ENCODE measurements around the gene SELENOK. TPM values are rescaled to one million over a fixed set of nuclear protein-coding genes. Genes with fewer than 3 reads are reported as not detected.
"Not testable (repeated sequence)": the region's sequence is repeated elsewhere in the genome, so short reads cannot be mapped to it uniquely, and the experiment has no call there.

SELENOK gene
- 43.3 TPM for total RNA-seq (ENCODE audit: insufficient read depth, low replicate concordance)

DNA sequence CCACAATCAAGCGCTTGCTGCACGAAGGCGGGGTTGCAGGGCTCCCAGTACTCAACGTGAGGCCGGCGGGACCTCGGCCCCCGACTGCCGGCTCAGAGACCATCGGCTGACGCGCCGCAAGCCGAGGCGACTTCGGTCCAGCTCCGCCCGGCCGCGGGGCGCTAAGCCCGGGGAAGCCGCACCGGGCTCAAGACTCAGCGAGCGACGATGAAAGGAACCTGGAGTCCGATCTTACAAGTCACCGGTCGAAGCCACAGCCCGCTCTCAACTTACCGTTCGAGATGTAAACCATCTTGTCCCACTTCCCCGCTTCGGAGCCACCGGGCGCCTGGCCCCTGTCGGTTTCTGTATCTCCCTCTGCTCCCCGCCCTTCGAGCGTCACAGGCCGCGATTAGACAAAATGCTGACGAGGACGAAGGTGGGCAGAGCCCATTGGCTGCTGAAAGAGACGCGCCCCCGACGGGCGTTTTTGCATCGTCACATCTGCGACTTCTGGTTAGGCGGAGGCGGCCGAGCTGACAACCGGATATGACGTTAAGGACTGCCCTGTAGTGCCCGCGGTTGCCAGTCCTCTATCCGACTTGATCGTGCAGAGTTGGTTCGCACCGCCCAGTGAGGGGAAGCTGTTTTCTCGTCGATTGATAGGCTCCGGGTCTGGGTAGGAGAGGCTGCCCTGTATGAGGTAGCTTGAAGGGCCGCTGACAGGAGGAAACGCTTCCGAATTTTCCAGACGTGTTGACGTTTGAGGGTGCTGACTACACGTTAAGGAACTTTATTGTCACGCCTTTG lies at the start of gene SELENOK:
TSS of gene SELENOK (minus strand) at position 363 of the 789 bp plus-strand sequence.
- DNase-seq (ENCODE audit: low spot score): peak; percentile 100

DNA sequence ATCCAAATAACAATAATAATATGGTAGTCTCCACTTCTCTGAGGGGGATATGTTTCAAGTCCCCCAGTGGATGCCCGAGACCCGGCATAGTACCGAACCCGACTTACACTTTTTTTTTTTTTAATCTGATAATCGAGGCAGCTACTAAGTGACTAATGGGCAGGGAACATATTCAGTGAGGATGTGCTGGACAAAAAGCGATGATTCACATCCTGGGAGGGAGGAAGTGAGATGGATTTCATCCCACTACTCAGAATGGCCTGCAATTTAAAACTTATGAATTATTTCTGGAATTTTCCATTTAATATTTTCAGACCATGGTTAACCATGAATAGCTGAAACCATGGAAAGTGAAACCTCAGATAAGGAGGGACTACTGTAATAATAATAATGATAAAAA lies 49.5 kb upstream of the SELENOK start:
- DNase-seq (ENCODE audit: low spot score): no peak

DNA sequence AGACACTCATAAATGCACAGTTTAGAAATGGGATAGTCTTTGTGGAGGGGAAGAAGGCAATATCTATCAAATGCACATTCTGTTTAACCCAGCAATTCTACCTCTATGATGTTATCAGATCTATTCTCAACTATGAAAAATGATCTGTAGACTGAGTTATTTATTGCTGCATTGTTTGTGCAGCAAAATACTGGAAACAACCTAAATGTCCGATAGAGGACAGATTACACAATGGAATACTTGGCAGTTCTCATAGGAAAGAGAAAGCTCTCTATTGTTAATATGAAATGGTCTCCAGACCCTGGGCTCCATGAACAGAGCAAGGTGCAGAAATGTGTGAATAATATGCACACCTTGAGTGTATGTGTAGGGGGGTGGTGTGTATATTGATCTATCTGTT lies 49.0 kb upstream of the SELENOK start:
- DNase-seq (ENCODE audit: low spot score): no peak

DNA sequence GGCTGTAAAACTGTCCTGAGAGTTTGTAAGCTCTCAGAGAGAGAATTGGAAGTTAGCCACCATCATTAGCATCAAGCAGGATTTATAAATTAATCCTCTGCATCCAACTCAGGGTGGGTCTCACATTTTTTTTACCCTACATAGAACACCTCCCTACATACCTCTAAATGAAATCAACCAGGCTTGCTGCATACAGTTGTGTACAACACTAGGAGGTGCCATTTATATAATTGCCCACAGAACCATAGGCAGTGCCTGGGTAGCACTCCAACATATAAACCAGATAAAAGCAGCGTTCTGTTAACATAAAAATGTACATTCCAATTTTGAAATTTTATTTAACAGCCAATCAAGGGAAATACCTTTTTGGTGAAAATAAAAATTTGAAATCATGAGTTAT lies 48.2 kb upstream of the SELENOK start:
- DNase-seq (ENCODE audit: low spot score): no peak

DNA sequence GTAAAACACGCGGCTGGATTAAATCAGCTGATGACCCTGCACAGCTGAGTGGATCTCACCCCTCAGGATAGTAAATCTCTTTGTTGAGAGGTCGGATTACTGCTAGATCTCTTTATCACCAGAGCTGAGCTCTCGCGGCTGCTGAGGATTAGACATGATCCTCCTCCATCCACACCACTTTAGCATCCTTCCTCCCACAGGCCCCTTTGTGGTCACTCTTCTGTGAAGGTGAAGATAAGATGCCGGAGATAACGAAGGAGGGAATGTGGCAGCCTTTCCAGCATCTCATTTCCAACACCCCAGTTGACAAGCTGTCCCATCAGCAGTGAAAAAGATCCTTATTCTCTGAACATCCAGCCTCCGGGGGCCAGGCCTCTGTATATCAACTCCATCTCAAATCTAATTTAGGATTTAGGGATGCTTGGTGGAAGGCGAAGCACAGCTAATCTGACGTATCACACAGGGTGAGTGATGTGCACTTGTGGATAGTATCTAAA lies 47.5 kb upstream of the SELENOK start:
- DNase-seq (ENCODE audit: low spot score): peak; percentile 47

DNA sequence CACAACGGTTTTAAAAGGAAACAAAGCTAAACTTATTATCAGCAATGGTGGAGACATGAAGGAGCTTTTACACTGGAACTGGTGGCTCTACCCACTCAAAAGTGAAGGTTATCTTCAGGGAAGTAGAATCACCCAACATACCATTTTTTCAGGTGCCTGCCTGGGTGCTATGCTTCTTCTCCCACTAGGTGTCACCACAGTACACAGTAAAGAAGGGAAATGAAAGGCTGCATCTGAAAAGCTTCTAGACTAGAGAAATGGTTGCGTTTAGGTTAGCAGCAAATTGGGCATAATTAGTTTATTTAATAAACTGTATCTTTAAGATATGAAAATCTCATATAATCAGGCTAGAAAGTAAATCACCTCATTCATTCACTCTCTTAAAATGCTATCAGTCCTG lies 47.0 kb upstream of the SELENOK start:
- peak; percentile 57 for DNase-seq (ENCODE audit: low spot score)

DNA sequence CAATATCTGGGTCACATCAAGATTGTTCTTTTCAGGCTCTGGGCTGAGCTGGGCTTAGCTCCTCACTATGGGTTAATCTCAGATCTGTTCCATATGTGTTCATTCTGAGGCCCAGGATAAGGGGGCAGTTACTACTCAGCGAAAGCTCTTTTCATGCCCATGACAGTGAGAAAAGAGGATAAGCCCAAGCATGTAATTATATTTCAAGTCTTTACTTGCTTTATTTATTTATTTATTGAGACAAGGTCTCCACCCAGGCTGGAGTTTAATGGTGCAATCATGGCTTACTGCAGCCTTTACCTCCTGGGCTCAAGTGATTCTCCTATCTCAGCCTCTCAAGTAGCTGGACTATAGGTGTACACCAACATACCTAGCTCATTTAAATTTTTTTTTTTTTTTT lies 44.7 kb upstream of the SELENOK start:
- DNase-seq (ENCODE audit: low spot score): no peak

DNA sequence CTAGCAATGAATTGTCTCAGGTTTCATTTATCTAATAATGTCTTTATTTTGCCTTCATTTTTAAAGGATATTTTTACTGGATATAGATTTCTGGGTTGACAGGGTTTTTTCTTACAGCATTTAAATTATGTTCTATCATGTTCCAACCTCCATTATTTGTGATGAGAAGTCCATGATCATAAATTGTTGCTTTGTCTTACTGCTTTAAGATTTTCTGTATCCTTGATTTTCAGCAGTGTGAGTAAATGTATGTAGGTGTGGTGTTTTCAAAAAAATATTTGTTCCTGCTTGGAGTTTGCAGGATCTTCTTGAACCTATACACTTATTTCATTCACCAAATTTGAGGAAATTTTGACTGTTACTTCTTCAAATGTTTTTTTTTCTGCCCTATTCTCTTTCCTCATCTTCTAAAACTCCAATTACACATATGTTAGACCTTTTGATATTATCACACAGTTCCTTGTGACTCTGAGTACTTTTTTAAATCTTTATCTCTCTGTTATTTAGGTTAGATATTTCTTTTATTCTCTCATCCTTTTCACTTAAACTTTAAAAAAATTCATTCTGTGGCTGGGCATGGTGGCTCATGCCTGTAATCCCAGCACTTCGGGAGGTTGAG lies 43.7 kb upstream of the SELENOK start:
- no peak for DNase-seq (ENCODE audit: low spot score)

DNA sequence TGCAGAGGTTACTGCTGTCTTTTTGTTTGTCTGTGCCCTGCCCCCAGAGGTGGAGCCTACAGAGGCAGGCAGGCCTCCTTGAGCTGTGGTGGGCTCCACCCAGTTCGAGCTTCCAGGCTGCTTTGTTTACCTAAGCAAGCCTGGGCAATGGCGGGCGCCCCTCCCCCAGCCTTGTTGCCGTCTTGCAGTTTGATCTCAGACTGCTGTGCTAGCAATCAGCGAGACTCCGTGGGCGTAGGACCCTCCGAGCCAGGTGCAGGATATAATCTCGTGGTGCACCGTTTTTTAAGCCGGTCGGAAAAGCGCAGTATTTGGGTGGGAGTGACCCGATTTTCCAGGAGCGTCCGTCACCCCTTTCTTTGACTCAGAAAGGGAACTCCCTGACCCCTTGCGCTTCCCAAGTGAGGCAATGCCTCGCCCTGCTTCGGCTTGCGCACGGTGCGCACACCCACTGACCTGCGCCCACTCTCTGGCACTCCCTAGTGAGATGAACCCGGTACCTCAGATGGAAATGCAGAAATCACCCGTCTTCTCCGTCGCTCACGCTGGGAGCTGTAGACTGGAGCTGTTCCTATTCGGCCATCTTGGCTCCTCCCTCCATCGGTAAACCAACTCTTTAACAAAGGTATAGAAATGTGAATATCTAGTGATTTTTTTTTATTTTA lies 35.7 kb upstream of the SELENOK start:
- DNase-seq (ENCODE audit: low spot score): not testable (repeated sequence)

DNA sequence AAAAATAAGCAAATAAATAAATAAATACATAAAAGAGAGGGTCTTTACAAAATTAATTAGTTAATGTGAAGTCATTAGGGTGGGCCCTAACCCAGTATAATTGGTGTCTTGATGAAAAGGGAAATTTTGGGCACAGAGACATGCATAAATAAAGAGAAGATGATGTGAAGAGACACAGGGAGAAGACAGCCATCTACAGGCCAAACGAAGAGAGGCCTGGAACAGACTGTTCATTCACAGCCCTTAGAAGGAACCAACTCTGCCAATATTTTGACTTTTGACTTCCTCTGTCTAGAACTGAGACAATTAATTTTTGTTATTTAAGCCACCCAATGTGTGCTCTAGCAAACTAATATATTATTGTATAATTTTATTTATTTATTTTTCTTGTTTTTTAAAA lies 29.6 kb upstream of the SELENOK start:
- peak; percentile 10 for DNase-seq (ENCODE audit: low spot score)

DNA sequence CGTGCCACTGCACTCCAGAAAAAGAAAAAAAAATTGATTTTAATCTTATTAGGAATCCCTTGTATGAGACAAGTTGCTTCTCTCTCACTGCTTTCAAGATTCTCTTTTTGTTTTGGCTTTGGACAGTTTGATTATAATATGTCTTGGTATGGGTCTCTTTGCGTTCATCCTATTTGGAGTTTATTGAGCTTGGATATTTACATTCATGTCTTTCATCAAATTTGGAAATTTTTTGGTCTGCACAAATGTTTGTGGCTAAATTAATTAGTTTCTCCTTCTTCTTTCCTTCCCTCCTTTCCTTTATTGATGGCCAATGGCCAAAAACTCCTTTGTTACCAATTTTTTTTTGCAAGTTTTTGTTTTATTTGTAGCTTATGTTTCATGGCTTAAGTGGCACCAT lies 28.1 kb upstream of the SELENOK start:
- DNase-seq (ENCODE audit: low spot score): no peak

DNA sequence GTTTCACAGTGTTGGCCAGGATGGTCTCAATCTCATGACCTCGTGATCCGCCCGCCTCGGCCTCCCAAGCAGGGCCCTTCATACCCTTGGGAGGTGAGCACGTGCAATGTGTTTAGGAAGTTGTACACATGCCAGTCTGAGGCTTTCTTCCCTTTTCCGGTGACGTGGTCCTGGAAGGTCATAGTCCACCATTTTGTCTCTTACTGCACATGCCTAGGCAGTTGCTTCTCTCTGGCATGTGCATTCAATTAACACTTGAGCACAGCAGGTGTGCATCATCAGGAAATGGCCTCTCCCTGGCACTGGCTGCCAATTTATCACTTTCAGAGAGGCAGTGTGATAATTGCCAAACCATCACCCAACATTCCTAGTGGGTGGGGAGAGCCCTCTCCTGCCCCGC lies 21.7 kb upstream of the SELENOK start:
- no peak for DNase-seq (ENCODE audit: low spot score)

DNA sequence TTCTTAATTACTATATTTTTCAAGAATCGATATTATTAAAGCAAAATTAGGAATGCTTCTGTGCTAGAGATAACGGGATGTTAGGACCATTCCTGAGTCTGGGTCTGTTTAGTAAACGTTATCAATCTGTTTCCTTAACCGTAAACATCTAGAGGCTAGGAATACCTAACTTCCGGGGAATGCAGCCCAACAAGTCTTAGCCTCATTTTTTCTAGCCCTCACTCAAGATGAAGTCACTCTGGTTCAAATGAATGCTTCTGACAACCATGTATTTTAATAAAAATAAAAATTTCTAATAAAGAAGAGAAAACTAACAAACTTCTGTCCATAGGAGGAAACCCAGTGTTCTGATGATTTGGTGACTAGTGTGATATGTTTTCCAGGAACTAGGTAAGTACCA lies 11.1 kb upstream of the SELENOK start:
- no peak for DNase-seq (ENCODE audit: low spot score)

DNA sequence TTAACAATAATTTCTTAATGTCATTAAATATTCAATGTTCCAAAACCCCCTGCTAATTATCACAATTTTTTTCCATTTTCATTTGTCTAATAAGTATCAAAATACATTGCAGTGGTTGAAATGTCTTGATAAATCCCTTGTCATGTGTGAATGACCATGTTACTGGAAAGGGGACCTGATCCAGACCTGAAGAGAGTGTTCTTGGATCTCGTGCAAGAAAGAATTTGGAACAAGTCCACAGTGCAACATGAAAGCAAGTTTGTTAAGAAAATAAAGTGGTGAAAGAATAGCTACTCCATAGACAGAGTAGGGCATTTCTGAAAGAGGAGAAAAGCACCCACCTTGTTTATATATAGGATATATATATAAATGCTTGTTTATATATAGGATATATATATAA lies 10.4 kb upstream of the SELENOK start:
- no peak for DNase-seq (ENCODE audit: low spot score)

DNA sequence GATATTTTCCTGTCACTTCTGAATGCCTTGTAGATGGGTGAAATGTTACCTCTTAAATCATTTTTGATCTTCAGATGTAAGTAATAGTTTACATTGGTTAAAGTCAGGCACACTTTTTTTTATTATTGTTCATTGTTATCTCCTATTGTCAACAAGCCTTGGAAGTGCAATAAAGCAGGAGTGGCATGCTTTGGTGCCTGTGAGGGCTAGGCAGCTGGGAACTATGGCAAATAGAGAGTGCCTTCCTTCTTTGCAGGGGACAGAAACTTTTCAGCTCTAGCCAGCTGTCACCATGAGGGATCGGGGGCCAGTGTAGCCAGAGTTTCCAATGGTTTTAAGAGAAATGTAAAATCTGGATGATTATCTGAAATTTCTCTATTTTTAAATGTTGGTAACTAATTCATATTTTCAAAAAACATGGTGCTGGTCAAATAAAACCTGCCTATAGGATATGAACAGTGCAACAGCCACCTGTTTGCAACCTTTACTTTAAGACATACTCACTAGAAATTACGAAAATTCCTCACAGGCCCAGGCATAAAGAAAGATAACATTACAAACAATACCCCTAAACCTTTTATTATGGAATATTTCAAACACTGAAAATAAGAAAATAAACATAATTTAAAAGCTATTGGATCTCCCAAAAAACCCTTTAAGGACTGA lies 9.1 kb upstream of the SELENOK start:
- DNase-seq (ENCODE audit: low spot score): no peak

DNA sequence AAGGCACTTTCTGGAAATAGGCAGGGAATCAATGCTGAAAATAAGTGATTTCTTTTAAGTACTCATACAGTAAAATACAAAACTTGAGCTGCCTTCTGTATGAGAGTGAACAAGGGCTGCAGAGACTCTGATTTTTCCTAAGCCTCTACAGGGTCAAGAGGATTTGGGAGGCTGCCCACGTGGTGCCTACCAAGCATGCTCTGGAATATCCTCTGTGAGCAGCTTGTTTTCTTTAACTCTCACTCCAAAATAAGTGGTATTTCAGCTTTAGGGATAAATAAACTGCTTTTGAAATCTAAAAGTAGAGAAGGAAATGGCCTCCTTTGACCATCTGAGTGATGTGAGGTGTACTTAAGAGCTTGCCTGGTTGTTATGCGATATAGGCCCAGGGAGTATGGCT lies 8.1 kb upstream of the SELENOK start:
- peak; percentile 72 for DNase-seq (ENCODE audit: low spot score)

DNA sequence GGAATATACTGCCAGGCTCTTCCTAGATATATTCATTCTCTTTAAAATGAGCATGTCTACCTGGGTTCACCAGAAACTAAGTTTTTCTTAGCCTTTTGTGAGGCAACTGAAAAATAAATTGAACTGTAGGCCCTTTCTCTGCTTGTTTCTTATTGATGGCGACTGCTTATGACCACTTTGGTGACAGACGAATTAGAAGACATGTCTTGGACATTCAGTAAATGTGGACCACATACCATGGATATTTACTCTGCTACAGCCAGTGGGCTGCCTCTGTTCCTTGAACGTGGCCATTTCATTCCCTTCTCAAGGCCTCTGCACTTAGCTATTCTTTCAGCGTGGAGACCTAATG lies 603 bp upstream of the SELENOK start:
- no peak for DNase-seq (ENCODE audit: low spot score)

DNA sequence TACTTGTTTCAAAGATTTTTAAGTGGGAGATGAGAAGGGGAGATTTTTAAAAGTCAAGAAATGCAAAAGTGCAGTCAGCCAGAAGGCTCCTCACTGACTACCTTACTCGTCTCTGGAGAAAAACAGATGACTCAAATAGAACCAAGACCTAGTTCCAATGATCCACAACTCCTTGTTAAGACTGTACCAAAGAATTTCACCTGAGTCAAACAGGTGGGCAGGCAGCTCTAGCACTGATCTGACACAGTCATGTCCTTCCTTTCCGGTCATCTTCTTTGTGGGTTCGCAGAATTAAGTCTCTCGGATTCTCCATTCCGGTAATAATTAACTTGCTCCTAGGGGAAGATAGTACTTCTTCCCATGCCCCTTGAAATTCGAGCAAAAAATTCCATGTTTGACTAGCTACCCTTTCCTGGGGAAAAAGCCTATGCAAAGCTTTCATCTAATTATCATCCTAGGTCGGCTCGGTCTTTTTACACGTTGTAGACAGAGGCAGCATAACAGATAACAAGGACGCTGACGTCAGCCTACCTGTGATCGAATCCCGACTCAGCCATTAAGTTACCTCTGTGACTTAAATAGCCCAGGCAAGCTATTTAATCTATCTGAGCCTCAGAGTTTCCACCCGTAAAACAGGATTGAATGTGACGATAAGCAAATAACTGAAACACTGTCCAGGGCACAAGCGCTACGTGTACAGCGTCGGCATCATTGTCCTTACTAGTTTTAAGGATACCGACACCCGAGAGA lies 758 bp downstream of the SELENOK start:
- peak; percentile 30 for DNase-seq (ENCODE audit: low spot score)

DNA sequence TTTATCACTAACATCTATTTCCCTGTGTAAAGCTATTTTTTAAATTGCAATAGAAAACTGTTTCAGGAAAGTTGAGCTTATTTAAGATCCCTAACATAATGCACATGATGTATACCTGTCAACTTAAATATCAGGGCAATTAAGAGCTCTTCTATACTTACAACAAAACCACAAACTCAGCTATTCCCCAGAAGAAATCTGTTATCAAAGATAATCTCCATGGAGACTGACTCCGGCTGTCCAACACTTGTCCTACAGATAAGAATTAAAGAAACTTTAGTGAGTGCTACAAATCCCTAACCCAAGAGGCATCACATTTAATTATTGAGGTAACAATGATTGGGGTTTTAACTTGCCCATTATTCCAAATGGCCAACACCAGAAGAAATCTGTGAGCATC lies 3.4 kb downstream of the SELENOK start:
- no peak for DNase-seq (ENCODE audit: low spot score)

DNA sequence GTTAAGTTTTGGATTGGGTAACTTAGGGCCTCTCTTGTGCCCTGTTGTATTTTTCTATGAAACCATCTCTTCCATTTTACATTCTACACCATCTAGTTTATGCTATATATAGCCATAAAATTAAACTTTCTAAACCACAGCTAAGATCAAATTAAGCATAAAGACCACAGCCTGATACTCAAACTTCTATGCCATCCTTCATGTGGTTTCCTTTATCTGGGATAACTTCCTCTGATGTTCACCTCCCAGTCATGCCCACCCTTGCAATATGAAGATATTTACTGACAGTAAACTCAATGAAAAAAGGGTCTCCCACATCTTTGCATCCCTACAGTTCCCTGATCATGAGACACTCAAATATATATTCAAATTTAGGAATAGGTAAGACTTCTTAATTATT lies 4.2 kb downstream of the SELENOK start:
- DNase-seq (ENCODE audit: low spot score): no peak

DNA sequence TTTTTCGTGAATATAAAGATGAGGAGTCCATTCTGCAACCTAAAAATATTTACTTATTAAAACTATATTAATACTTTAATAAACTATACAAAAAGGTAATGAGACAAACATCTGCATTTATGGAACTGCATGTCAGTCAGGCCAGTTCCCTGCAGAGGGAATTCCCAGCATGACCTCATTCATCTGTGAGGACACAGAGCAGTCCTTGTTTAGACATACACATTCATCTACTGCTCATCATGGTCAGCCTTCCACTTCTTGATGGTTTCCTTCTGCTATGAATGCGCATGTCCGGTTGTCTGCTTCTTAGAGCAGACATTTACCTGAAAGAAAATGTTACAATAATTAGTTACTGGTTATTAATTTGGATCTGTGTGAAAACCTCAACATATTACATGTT lies 6.4 kb downstream of the SELENOK start:
- DNase-seq (ENCODE audit: low spot score): no peak

DNA sequence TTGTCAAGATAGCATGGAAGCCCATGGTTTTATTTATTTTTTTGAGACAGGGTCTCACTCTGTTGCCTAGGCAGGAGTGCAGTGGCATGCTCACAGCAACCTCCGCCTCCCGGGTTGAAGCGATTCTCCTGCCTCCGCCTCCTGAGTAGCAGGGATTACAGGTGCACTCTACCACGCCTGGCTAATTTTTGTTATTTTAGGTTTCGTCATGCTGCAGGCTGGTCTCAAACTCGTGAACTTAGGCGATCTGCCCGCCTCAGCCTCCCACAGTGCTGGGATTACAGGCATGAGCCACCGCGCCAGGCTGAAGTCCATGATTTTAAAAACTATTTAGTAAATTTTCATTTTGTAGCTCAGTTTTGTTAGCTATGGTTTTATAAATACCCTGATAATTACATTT lies 7.0 kb downstream of the SELENOK start:
- DNase-seq (ENCODE audit: low spot score): no peak

Measured in umbilical cord (tissue), 2 donors.